Epithelial cell of prostate (primary cell): ENCODE results near the gene ODC1.
"Not testable (repeated sequence)": the region's sequence is repeated elsewhere in the genome, so short reads cannot be mapped to it uniquely, and the experiment has no call there.

Experiments
- DNase-seq: peaks from one replicate; pipeline ENCODE4 v3.0.0-alpha.2; 2011; ENCODE audit warnings: low read depth, low spot score
- H3K27ac ChIP-seq: fragments of 450-650 bp; 2 replicates; pipeline ENCODE4 v1.5.1; 2017; ENCODE audit warnings: mild to moderate bottlenecking

Gene ODC1

DNA sequence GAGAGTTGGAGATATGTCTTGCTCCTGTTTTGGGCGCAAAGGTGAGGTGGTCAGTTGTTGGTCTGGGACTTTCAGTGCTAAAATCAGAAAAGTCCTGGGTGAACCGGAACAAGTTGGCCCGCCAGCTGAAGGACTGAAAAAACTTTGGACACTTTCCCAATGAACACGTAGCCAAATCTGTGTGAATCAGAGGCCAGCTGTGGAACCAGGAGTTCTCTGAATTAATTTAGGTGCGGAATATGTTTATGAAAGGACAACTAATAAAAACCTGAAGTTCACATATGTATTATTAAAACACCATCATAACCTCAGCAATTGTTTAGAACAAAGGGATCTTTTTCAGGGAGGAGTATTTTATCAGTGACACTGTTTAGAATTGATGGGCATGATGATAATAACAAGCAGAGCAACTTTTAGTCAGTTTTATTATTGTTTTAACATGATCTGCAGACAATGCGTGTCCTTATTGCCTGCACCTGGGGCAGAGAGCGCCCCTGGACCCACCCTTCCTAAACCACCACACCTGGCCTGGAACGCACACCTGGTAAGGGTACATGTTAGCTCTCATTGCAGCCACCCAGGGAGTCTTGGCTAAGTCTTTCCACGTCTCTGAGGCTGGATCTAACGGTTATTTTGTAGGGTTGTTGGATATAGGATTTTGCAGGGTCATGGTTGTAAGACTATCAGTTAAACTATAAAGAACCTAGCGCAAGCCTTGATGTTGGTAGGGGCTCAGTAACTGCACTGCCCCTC, 9.9 kb upstream of the ODC1 start:
- DNase-seq, result peak; percentile 37

DNA sequence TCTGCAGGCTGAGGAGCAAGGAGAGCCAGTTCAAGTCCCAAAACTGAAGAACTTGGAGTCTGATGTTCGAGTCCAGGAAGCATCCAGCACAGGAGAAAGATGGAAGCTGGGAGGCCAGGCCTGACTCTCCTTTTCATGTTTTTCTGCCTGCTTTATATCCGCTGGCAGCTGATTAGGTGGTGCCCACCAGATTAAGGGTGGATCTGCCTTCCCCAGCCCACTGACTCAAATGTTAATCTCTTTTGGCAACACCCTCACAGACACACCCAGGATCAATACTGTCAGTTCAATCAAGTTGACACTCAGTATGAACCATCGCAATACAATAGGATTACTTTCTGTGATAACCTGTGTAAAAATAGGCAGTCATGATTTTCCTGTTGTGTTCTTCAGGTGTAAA, 9.1 kb upstream of the ODC1 start:
- H3K27ac ChIP-seq, DNase-seq: not testable (repeated sequence)

More for the DNA sequence above, 9.9 kb upstream of the ODC1 start:
- no peak overlapping the region for H3K27ac ChIP-seq

DNA sequence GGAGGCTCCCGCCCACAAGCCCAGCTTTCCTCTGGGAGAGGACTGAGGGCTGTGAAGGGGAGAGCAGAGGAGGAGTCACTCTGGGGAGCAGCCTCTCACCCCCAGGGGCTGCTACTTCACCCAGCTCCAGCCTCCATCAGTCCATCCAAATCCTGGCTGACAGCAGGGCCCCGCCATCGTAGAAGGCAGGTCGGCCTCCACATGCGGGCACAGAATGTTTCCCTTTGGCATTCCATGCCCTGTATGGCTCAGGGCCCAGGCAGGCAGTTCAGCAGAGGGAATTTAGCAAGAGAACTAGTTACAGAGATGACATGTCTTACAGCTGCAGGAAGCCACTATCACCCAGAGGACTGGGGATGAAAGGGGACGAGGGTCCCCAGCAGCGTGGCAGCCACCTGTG, 6.4 kb upstream of the ODC1 start:
- no peak for DNase-seq
- H3K27ac ChIP-seq, result peak overlapping the region; percentile 83

DNA sequence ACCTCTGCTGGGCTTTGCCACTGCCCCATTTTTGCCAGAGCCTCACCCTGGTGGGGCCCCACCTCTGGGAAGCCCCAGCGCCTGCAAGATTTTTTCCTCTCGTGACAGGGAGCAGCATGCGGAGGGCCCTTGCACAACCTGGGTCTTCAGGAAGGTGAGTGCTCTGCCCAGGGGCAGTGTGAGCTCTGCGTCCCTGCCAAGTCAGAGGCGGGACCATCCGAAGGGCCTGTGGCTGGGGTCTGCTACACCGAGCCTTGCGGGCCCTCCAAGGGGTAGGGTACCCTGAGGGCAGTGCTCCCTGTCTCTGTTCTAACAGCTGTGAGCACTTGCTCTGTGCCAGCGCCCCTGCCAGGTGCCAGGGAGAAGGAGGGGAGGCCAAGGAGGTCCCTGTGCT, 5.8 kb upstream of the ODC1 start:
- peak; percentile 20 for DNase-seq
- H3K27ac ChIP-seq, result peak overlapping the region; percentile 83

DNA sequence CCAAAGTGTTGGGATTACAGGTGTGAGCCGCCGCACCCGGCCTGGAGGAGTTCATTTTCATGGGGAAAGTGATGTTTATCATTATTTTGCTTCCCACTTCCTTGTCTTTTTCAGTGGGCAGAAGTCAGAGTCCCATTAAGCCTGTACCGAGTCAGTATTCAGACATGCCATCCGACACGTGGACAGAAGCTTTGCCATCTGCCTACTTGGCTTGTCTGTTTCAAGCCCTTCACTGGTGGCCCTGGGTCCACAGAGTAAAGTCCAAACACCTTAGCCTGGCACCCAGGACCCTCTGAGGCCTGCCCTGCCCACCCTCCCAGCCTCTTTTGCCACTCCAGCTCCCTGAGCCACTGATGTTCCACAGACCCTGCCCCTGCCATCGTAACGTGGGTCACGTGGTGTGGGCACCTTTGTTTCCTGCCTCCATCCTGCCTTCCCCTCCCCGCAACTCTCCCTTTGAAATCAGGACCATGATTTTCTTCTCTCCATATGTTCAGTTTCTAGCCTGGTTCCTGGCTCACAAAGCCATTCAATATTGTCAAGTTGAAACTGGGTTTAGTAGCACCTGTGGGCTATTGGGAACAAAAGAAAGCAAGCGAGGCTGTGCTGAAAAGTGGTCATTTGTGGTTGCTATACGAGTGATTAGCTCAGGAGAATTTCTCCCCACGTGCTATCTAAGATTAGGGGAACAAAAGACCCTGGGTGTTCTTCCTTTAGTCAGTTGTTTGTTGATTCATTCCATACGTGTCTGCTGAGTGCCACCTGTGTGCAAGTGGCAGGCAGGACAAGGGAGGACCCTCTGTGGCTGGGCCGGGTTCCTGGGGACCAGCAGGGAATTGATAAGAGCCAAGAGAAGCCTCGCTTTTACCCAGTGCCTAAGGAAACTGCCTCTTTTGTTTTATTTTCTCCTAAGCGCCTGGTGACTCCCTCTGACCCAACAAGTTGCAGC, 5.1 kb upstream of the ODC1 start:
- peak overlapping the region; percentile 83 for H3K27ac ChIP-seq
- no peak for DNase-seq

DNA sequence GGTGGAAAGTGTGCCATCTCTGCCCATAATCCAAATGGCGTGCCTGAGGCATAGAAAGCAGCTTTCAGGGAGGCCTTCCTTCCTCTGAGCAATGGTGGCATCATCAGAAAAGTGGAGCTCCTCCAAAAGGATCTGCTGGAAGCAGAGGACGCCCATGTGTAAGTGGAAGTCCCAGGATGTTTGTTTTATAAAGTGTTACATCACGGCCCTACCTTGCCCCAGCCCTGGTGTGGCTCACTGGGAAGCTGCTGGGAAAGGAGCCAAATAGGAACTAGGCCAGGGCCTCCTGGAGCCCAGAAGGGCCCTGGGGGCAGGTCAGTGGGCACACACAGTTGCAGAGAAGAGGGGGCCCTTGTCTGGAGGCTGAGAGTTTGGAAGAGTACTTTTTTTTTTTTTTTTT, 4.2 kb upstream of the ODC1 start:
- peak overlapping the region; percentile 83 for H3K27ac ChIP-seq
- peak; percentile 90 for DNase-seq

DNA sequence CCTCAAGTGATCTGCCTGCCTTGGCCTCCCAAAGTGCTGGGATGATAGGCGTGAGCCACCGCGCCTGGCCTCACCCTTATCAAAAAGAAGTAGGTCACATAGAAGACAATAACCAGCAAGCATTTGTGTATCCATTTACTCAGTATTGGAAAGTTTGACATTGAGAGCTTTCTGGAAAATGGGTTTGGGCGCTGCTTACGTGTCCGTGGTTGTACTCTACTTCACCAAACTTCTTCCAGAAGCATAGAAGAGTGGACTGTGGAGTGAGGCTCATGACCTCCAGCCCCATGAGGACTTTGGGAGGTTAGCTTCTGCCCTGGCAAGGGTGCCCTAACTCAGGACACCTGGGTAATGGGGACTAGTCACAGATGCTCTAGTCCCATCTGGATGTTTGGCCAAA, 3.7 kb upstream of the ODC1 start:
- no peak for DNase-seq
- H3K27ac ChIP-seq, result peak overlapping the region; percentile 83

DNA sequence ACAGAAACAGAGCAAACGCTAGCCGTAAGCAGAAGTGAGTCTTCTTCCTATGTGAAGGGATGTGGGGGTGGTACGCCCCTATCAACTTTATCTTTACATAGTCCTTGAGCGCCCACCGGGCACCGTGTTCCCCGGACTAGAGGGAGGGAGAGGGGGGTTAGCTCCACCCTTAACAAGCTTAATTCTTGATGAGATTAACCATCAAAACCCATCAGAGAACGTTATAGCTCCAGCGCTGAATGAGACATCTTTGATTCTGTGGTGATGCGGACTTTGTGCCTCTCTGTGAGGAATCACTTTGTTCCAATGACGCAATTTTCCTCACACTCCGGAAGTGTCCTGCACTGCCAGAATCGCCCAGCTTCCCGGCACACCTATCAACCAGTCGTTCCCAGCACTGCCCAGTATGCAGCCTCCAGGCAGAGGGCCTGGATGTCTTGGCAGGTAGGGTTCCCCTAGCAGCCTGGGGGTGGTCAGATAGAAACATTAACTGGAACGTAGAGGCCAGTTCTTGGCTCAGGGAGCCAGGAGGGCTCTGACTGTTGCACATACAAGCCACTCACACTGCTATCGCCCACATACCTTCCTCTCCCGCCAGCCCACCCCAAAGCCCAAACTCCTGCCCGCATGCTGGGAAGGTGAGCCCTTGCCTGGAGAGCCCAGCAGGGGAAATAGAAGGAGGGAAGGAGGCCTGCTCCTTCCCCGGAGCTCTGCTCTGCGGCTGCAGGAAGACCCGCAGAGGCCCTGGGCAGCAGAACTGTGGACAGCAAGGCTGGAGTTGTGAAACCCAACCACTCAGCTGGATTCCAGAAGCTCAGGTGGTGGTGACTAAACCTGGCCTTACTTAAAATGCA, 1.9 kb upstream of the ODC1 start:
- DNase-seq, result no peak
- H3K27ac ChIP-seq, result peak overlapping the region; percentile 83

DNA sequence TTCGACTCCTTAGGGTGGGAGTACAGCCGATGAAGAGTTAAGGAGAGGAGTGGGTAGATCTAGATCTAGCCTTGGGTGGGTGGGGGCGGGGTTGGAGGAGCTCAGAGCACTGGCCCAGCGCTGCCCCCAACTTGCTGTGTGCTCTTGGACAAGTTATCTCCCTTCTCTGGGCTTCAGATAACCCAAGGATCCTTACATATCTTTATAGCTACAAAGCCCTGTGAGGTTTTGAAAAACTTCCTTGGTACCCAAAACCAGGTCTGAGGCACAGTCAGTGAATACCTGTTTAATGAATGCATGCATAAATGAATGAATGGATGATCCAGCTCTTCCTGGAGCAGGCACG, 1.3 kb upstream of the ODC1 start:
- DNase-seq, result no peak
- H3K27ac ChIP-seq, result peak overlapping the region; percentile 86

DNA sequence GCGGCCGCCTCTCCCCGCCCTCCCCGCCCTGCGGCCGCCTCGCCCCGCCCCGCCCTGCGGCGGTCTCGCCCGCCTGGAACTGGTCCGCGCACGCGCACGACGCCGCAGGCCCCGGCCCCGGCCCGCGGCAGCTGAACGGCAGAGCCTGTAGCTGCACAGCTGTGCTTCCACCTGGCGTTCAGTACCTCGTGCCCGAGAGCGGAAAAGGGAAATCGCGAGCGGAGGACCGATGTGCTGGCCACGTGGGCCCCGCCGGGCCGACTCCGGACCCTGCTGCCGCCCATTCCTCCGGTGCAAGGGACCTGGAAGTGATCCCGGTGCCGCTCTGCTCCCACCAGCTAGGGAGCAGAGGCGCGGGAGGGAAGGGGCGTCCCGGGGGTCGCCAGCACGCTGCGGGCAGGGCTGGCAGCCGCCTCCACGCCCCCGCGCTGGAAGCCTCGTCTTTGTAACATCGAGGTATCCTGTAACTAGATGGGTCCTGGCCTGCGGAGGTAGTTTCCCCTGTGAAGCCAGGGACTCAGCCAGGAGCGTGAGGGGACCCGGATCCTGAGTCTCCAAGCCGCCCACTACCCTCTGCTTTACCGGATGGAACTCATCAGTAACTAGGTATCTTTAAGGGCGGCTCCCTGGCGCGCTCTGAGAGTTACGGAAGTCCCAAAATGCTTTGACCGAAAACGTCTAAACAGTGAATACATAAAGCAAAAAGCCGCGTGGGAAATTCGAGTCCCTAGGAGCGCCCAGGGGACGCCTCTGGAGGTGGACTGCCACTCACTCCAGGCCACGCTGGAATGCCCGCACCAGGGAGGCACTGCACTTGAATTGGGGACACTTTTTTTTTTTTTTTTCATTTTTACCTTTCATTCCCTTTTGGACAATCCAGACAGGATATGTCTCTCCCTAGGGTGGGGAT, 704 bp upstream of the ODC1 start:
- peak overlapping the region; percentile 86 for H3K27ac ChIP-seq
- peak; percentile 26 for DNase-seq

DNA sequence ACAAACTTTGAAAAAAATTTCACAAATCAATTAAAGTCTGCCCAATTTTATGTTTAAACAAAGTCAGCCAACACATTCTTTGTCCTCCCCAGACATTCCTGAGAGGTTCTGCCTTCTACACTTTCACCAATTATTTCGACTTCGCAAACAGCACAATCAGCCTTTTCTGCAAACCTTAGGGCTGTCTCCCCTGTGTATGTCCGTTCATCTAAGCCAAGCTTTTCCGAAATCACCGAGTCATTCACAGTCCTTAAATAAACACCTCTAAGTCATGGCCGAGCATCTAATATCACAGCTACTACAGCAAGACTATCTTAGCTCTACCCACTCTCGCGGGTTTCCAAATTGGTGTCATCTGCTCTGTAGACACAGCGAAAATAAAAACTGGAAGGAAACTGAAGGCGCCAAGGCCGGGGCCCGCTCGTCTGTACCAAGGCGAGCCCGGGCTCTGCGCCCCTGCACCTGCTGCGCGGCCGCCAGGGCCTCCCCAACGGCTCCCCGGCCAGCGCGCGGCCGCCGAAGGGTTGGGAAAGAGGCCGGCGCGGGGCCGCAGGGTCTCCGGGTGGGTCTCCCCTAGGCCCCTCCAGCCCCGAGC, 730 bp downstream of the ODC1 start:
- H3K27ac ChIP-seq, result peak overlapping the region; percentile 86
- no peak for DNase-seq

DNA sequence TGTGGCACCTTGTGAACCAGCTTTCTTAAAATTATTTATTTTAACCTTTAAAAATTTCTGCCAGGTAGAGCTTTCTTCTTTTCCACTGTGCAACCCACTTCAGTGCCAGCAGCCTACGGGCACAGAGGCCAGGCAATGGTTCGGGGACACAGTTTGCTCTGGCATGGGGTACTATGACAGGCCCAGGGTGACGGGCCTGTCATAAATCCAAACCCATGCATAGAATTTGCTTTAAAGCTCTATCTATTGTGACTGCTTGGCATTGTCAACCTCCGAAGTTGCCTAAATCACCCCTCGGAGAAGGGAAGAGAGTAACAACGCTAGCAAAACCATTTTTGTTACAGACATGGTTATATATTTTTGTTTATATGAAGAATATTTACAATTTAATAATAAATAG, 1.5 kb downstream of the ODC1 start:
- DNase-seq, result no peak
- peak overlapping the region; percentile 86 for H3K27ac ChIP-seq

DNA sequence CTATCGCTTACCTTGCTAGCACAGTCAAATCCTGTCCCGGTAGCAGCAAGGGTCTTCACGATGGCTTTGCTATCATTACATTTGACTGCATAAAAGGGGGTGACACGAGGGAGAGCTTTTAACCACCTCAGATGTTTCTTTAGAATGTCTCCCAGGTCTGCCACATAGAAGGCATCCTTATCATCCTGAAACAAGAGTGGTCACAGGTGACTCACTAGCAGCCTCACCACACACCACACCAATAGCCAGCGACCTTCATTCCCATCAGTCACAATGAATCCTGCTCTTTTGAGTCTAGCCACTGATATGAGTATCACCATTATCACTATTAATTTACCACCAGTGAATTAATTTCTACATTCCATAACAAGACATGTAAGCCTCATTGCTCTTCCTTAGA, 3.7 kb downstream of the ODC1 start:
- no peak for DNase-seq
- H3K27ac ChIP-seq, result peak overlapping the region; percentile 86

DNA sequence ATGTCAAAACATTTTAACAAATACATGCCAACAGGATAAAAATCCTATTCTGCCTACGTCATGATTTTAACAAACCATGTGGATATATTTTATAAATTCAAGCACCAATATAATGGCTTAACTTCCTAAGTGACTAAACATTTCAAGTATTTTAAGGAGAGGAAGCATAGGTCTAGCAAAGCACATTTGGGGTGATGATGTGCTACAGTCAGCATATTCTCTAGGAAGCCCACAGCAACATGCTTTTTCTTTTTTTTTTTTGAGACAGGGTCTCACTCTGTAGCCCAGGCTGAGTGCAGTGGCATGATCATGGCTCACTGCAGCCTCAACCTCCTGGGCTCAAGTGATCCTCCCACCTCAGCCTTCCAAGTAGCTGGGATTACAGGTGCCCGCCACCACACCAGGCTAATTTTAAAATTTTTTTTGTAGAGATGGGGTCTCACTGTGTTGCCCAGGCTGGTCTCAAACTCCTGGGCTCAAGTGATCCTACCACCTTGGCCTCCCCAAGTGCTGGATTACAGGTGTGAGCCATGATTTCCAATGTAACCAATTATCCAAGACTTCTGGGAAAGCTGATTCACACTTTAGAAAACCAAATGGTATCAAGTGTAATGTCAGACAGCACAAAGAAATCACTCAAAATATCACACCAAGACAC, 5.5 kb downstream of the ODC1 start:
- DNase-seq, result not testable (repeated sequence)
- peak overlapping the region; percentile 6 for H3K27ac ChIP-seq

DNA sequence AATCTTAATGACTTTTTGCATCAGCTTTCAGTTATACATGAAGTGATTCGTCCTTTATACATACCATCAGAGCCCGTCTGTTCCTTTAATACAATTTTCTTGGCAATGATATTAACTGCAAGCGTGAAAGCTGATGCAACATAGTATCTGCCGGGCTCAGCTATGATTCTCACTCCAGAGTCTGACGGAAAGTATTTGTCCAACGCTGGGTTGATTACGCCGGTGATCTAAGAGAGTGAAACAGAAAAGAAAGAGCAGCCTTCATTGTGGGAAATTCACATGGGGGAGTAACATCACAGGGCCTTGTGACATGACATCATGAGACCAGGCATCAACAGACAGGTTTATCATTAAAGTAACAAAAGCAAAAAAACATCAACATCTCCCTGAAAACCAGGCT, 6.2 kb downstream of the ODC1 start:
- H3K27ac ChIP-seq, result no peak overlapping the region
- no peak for DNase-seq

DNA sequence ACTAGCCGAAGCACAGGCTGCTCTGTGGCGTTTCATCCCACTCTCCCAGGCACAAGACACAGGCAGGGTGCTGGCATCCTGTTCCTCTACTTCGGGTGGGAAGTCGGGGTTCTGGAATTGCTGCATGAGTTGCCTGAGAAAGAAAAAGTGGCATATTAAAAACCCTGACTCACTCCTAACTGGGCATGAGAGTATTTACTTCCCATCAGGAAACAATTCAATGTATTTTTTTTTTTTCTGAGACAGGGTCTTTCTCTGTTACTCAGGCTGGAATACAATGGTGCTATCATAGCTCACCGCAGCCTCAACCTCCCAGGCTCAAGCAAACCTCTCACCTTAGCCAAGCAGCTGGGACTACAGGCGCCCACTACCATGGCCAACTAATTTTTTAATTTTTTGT, 7.4 kb downstream of the ODC1 start:
- no peak for DNase-seq
- no peak overlapping the region for H3K27ac ChIP-seq

DNA sequence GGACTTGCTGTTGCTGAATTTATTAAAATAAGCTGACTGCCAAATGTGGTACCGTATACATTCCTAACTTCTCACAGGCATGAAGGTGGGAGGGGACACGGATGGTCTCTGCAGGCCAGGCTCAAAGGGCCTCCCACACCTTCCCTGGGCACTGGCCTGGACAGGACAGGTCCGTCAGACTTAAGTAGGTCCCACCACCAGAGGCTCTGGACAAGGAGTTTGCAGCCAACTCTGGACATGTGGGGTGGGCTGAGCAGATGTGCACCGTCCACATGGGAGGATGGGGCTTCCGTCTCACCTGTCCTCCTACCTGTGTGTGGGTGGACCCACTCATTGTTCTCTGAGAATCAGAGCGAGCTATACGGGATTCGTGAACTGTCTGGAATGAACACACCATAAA, 8.2 kb downstream of the ODC1 start:
- no peak for DNase-seq
- peak overlapping the region; percentile 41 for H3K27ac ChIP-seq

DNA sequence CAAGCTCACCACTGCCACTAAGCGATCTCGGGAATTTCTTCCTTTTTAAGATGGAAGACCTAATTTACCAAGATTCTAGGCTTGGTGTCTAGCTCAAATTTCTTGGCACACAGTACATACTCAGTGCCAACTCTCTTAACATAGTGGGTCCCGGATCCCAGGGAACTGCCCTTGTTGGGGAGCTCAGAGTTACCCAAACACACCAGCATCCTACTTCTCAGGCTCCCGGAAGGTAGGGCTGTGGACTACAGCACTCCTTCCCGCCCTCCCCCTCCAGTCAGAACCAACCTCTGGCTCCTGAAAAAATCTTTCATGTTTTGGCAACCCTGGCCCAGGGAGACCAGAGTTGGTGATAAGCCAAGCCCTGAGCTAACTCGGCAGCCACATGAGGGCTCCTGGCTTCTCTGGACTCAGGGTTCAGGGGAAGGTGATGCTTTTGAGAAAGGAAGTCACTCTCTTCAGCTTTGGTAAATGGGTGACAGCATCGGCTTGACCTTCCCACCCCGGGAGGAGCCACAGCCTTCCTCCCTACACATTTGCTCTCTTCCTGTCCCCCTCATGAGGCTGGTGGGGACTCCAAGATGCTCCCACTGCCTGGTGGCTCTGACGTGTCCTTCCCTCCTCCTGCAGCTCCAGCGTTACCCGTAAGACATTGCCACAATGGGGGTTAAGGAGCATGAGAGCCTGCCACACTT, 8.8 kb downstream of the ODC1 start:
- DNase-seq, result no peak
- peak overlapping the region; percentile 41 for H3K27ac ChIP-seq
